A549 (cell line): ENCODE measurements around the gene ABCB7.
"Not testable (repeated sequence)": the region's sequence is repeated elsewhere in the genome, so short reads cannot be mapped to it uniquely, and the experiment has no call there.

ENCODE experiments used
- CEBPB ChIP-seq, 2 experiments: fragments of >200 bp in 1 of 2; sonication (Bioruptor Twin) in 1 of 2; formaldehyde crosslinking in 1 of 2; IDR thresholded peaks; 2 replicates each; pipeline ENCODE4 v1.6.1; 2012 to 2016
- EP300 ChIP-seq, 2 experiments: fragments of >200 bp; sonication (Bioruptor Twin); formaldehyde crosslinking; IDR thresholded peaks; 2 replicates in 1 of 2; 3 replicates in 1 of 2; pipeline ENCODE4 v1.6.1; 2016 to 2017
- JUN ChIP-seq, 2 experiments: fragments of >200 bp; sonication (Bioruptor Twin); formaldehyde crosslinking; IDR thresholded peaks; 2 replicates in 1 of 2; 3 replicates in 1 of 2; pipeline ENCODE4 v1.6.1; 2016 to 2017
- KDM1A ChIP-seq: fragments of 200-600 bp; sonication (generic); IDR thresholded peaks from 2 replicates; pipeline ENCODE4 v1.6.1; 2016; ENCODE audit warnings: low read depth, mild to moderate bottlenecking
- KDM5A ChIP-seq: fragments of 200-600 bp; sonication (generic); IDR thresholded peaks from 2 replicates; pipeline ENCODE4 v1.6.1; 2016; ENCODE audit warnings: antibody characterized with exemption, mild to moderate bottlenecking
- MYC ChIP-seq: IDR thresholded peaks from 2 replicates; pipeline ENCODE4 v1.6.1; 2012; ENCODE audit warnings: mild to moderate bottlenecking, inconsistent platforms, low read length, improper control_type of control experiment, borderline replicate concordance
- POLR2A ChIP-seq: IDR thresholded peaks from 2 replicates; pipeline ENCODE4 v1.6.1; 2012; ENCODE audit warnings: mild to moderate bottlenecking, low read length
- TF ChIP-seq, protein P1 (sequence below): IDR thresholded peaks from 2 replicates; pipeline ENCODE4 v1.6.1; 2012
- TF ChIP-seq, protein P2 (sequence below): fragments of >200 bp; sonication (Bioruptor Twin); formaldehyde crosslinking; IDR thresholded peaks from 3 replicates; pipeline ENCODE4 v1.5.1; 2016

DNA sequence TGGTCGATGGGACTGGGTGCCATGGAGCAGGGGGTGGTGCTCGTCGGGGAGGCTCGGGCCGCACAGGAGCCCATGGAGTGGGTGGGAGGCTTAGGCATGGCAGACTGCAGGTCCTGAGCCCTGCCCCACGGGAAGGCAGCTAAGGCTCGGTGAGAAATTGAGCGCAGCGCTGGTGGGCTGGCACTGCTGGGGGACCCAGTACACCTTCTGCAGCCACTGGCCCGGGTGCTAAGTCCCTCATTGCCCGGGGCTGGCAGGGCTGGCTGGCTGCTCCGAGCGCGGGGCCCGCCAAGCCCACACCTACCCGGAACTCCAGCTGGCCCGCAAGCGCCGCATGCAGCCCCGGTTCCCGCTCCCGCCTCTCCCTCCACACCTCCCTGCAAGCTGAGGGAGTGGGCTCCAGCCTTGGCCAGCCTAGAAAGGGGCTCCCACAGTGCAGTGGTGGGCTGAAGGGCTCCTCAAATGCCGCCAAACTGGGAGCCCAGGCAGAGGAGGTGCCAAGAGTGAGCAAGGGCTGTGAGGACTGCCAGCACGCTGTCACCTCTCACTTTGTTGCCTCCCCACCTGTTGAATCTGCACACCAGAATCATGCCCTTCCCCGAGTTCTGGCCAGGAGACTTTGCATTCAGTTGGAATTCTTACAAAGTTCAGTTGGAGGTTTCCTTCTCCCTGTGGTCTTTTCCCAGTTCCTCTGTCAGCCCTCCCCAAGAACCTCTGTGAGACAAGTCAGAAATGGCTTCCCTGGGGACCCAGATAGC, 23.6 kb upstream of the ABCB7 start:
- not testable (repeated sequence) for TF ChIP-seq POLR2A; JUN (IDR thresholded peaks at IDR 0.05); KDM5A; KDM1A; MYC; EP300 (IDR thresholded peaks at IDR 0.05); CEBPB (IDR thresholded peaks at IDR 0.05)
- TF ChIP-seq, protein P1, sequence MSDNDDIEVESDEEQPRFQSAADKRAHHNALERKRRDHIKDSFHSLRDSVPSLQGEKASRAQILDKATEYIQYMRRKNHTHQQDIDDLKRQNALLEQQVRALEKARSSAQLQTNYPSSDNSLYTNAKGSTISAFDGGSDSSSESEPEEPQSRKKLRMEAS, result not testable (repeated sequence)
- TF ChIP-seq, protein P2, sequence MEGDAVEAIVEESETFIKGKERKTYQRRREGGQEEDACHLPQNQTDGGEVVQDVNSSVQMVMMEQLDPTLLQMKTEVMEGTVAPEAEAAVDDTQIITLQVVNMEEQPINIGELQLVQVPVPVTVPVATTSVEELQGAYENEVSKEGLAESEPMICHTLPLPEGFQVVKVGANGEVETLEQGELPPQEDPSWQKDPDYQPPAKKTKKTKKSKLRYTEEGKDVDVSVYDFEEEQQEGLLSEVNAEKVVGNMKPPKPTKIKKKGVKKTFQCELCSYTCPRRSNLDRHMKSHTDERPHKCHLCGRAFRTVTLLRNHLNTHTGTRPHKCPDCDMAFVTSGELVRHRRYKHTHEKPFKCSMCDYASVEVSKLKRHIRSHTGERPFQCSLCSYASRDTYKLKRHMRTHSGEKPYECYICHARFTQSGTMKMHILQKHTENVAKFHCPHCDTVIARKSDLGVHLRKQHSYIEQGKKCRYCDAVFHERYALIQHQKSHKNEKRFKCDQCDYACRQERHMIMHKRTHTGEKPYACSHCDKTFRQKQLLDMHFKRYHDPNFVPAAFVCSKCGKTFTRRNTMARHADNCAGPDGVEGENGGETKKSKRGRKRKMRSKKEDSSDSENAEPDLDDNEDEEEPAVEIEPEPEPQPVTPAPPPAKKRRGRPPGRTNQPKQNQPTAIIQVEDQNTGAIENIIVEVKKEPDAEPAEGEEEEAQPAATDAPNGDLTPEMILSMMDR, result not testable (repeated sequence)
